SK-N-SH treated with all-trans-retinoic acid at 6 μM for 48 hours (cell line): ENCODE results near the gene SUN3.
"Not testable (repeated sequence)": the region's sequence is repeated elsewhere in the genome, so short reads cannot be mapped to it uniquely, and the experiment has no call there.

Experiments used
- ATAC-seq: fragments of 200-7000 bp; cut with Tn5 transposase; 3 replicates; pipeline ENCODE4 v1.9.1; 2020; ENCODE audit warnings: mild to moderate bottlenecking, moderate library complexity
- ARNTL ChIP-seq: fragments of 450-650 bp; formaldehyde crosslinking; IDR thresholded peaks from 2 replicates; pipeline ENCODE4 v1.5.0; 2020; ENCODE audit warnings: low read depth, mild to moderate bottlenecking, moderate library complexity, borderline replicate concordance
- CREB5 ChIP-seq: fragments of 250-450 bp; sonication (Bioruptor Pico); IDR thresholded peaks from 2 replicates; pipeline ENCODE4 v1.5.1; 2020; ENCODE audit warnings: low read depth, mild to moderate bottlenecking, moderate library complexity
- CSDC2 ChIP-seq: fragments of 250-450 bp; sonication (Bioruptor Pico); IDR thresholded peaks from 2 replicates; pipeline ENCODE4 v1.5.0; 2020; ENCODE audit warnings: mild to moderate bottlenecking, moderate library complexity
- CSRNP3 ChIP-seq: fragments of 250-450 bp; sonication (Bioruptor Pico); IDR thresholded peaks from 2 replicates; pipeline ENCODE4 v1.5.1; 2021; ENCODE audit warnings: mild to moderate bottlenecking, moderate library complexity
- ESRRG ChIP-seq: fragments of 250-450 bp; sonication (Bioruptor Pico); IDR thresholded peaks from 2 replicates; pipeline ENCODE4 v1.6.1; 2021; ENCODE audit warnings: mild to moderate bottlenecking
- GLIS3 ChIP-seq: fragments of 250-450 bp; sonication (Bioruptor Pico); IDR thresholded peaks from 2 replicates; pipeline ENCODE4 v1.5.0; 2020; ENCODE audit warnings: mild to moderate bottlenecking, moderate library complexity
- ISL1 ChIP-seq: fragments of 250-450 bp; sonication (Bioruptor Pico); IDR thresholded peaks from 2 replicates; pipeline ENCODE4 v2.1.2; 2022; ENCODE audit warnings: mild to moderate bottlenecking, moderate library complexity
- OSR1 ChIP-seq: fragments of 250-450 bp; sonication (Bioruptor Pico); IDR thresholded peaks from 2 replicates; pipeline ENCODE4 v1.8.0; 2022; ENCODE audit warnings: moderate library complexity, mild to moderate bottlenecking, inconsistent platforms
- PATZ1 ChIP-seq: fragments of 250-450 bp; sonication (Bioruptor Pico); IDR thresholded peaks from 2 replicates; pipeline ENCODE4 v1.8.0; 2020; ENCODE audit warnings: mild to moderate bottlenecking, moderate library complexity, borderline replicate concordance
- POU6F1 ChIP-seq: fragments of 250-450 bp; sonication (Bioruptor Pico); IDR thresholded peaks from 2 replicates; pipeline ENCODE4 v1.8.0; 2021; ENCODE audit warnings: low read depth, mild to moderate bottlenecking, moderate library complexity, borderline replicate concordance
- PPARA ChIP-seq: fragments of 250-450 bp; sonication (Bioruptor Pico); IDR thresholded peaks from 2 replicates; pipeline ENCODE4 v1.5.0; 2020; ENCODE audit warnings: mild to moderate bottlenecking, borderline replicate concordance
- RARB ChIP-seq: fragments of 250-450 bp; sonication (Bioruptor Pico); IDR thresholded peaks from 2 replicates; pipeline ENCODE4 v1.8.0; 2021; ENCODE audit warnings: mild to moderate bottlenecking, moderate library complexity
- TCF4 ChIP-seq: fragments of 250-450 bp; sonication (Bioruptor Pico); IDR thresholded peaks from 2 replicates; pipeline ENCODE4 v1.8.0; 2021; ENCODE audit warnings: mild to moderate bottlenecking, moderate library complexity, borderline replicate concordance
- TOX ChIP-seq: fragments of 250-450 bp; sonication (Bioruptor Pico); IDR thresholded peaks from 2 replicates; pipeline ENCODE4 v1.8.0; 2021; ENCODE audit warnings: mild to moderate bottlenecking, moderate library complexity, borderline replicate concordance
- TSHZ2 ChIP-seq: fragments of 250-450 bp; sonication (Bioruptor Pico); IDR thresholded peaks from 2 replicates; pipeline ENCODE4 v1.5.0; 2020; ENCODE audit warnings: mild to moderate bottlenecking, moderate library complexity
- ZC3H10 ChIP-seq: fragments of 250-450 bp; sonication (Bioruptor Pico); IDR thresholded peaks from 2 replicates; pipeline ENCODE4 v1.5.1; 2021; ENCODE audit warnings: mild to moderate bottlenecking, moderate library complexity
- ZFP3 ChIP-seq: fragments of 250-450 bp; sonication (Bioruptor Pico); IDR thresholded peaks from 2 replicates; pipeline ENCODE4 v1.5.0; 2020; ENCODE audit warnings: mild to moderate bottlenecking, moderate library complexity
- ZFP30 ChIP-seq: fragments of 450-650 bp; formaldehyde crosslinking; IDR thresholded peaks from 2 replicates; pipeline ENCODE4 v1.5.0; 2022; ENCODE audit warnings: mild to moderate bottlenecking, moderate library complexity
- ZNF565 ChIP-seq: fragments of 450-650 bp; formaldehyde crosslinking; conservative IDR thresholded peaks from 2 replicates; pipeline ENCODE4 v1.5.0; 2020; ENCODE audit warnings: low read depth, mild to moderate bottlenecking, moderate library complexity
- ZNF70 ChIP-seq: fragments of 450-650 bp; formaldehyde crosslinking; IDR thresholded peaks from 2 replicates; pipeline ENCODE4 v1.5.0; 2020; ENCODE audit warnings: mild to moderate bottlenecking, moderate library complexity
- ZNF8 ChIP-seq: fragments of 450-650 bp; formaldehyde crosslinking; IDR thresholded peaks from 2 replicates; pipeline ENCODE4 v1.5.0; 2020; ENCODE audit warnings: mild to moderate bottlenecking, moderate library complexity

The SUN3 gene

GRCh38 chr7:47944536-47945260, 84.2 kb downstream of the SUN3 start:
- no peak; the same call in 1 of the 3 replicates for ATAC-seq
- TF ChIP-seq PATZ1 (CRISPR knock-in tag) (no peak), CREB5 (no peak), OSR1 (CRISPR knock-in tag) (no peak), CSDC2 (CRISPR knock-in tag) (no peak), ZC3H10 (no peak), POU6F1 (CRISPR knock-in tag) (no peak), ZFP3 (CRISPR knock-in tag) (no peak), ZFP30 (CRISPR knock-in tag) (no peak), RARB (CRISPR knock-in tag) (no peak), ZNF8 (CRISPR knock-in tag) (no peak), GLIS3 (CRISPR knock-in tag) (no peak), ESRRG (CRISPR knock-in tag) (no peak), TSHZ2 (CRISPR knock-in tag) (no peak), TOX (no peak), CSRNP3 (CRISPR knock-in tag) (no peak), PPARA (no peak), TCF4 (CRISPR knock-in tag) (no peak), ZNF70 (CRISPR knock-in tag) (no peak)

GRCh38 chr7:47943676-47944474, 85.0 kb downstream of the SUN3 start:
- no peak for TF ChIP-seq ZNF565 (CRISPR knock-in tag)
- TF ChIP-seq ESRRG (CRISPR knock-in tag) = no peak
- no peak for TF ChIP-seq ZNF8 (CRISPR knock-in tag)
- TF ChIP-seq TOX = no peak
- TF ChIP-seq ZNF70 (CRISPR knock-in tag) = no peak
- no peak for TF ChIP-seq ARNTL
- no peak for TF ChIP-seq POU6F1 (CRISPR knock-in tag)
- TF ChIP-seq CSRNP3 (CRISPR knock-in tag) = no peak
- TF ChIP-seq PPARA = no peak
- TF ChIP-seq TCF4 (CRISPR knock-in tag) = no peak
- TF ChIP-seq ZC3H10 = no peak
- TF ChIP-seq CSDC2 (CRISPR knock-in tag) = no peak
- no peak for TF ChIP-seq ISL1 (CRISPR knock-in tag)
- no peak for TF ChIP-seq OSR1 (CRISPR knock-in tag)
- no peak for TF ChIP-seq ZFP3 (CRISPR knock-in tag)
- no peak for TF ChIP-seq GLIS3 (CRISPR knock-in tag)
- ATAC-seq = no peak

GRCh38 chr7:47942651-47943050, 86.3 kb downstream of the SUN3 start:
- ATAC-seq = not testable (repeated sequence)
